C4-2B (cell line): ENCODE measurements around the gene NNT.
"Not testable (repeated sequence)": the region's sequence is repeated elsewhere in the genome, so short reads cannot be mapped to it uniquely, and the experiment has no call there.

ENCODE experiments used
- H3K27ac ChIP-seq: fragments of 450-650 bp; 2 replicates; pipeline ENCODE4 v1.5.1; 2017
- ZFX ChIP-seq: fragments of 450-650 bp; IDR thresholded peaks from 2 replicates; pipeline ENCODE4 v1.6.1; 2017
- TF ChIP-seq, protein P1 (sequence below): fragments of 450-650 bp; conservative IDR thresholded peaks from 2 replicates; pipeline ENCODE4 v1.5.1; 2017; ENCODE audit warnings: mild to moderate bottlenecking

The NNT gene

GRCh38 chr5:43687275-43687674 lies 84.3 kb downstream of the NNT start:
- TF ChIP-seq ZFX = no peak
- TF ChIP-seq, protein P1, sequence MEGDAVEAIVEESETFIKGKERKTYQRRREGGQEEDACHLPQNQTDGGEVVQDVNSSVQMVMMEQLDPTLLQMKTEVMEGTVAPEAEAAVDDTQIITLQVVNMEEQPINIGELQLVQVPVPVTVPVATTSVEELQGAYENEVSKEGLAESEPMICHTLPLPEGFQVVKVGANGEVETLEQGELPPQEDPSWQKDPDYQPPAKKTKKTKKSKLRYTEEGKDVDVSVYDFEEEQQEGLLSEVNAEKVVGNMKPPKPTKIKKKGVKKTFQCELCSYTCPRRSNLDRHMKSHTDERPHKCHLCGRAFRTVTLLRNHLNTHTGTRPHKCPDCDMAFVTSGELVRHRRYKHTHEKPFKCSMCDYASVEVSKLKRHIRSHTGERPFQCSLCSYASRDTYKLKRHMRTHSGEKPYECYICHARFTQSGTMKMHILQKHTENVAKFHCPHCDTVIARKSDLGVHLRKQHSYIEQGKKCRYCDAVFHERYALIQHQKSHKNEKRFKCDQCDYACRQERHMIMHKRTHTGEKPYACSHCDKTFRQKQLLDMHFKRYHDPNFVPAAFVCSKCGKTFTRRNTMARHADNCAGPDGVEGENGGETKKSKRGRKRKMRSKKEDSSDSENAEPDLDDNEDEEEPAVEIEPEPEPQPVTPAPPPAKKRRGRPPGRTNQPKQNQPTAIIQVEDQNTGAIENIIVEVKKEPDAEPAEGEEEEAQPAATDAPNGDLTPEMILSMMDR = no peak
- no peak overlapping the region for H3K27ac ChIP-seq

DNA sequence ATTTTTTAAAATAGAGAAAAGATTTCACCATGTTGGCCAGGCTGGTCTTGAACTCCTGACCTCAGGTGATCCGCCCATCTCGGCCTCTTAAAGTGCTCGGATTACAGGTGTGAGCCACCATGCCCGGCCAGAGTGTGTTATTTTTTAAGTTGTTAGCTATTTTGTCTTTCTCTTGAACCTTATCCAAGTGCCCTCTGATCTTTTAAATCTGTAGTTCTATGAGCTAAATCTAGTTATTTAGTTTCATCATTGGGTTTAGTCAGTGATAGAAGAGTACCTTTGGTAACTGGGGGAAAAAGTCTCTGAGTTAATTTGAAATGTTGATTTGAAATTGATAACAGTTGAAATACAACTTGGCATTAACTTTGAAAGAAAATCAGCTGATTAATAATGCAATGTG lies 88.3 kb downstream of the NNT start:
- TF ChIP-seq ZFX = no peak
- TF ChIP-seq, protein P1 = no peak
- no peak overlapping the region for H3K27ac ChIP-seq

GRCh38 chr5:43691893-43692292 lies 88.9 kb downstream of the NNT start:
- H3K27ac ChIP-seq = no peak overlapping the region
- TF ChIP-seq ZFX = no peak
- TF ChIP-seq, protein P1 = no peak

- no peak for TF ChIP-seq ZFX
- TF ChIP-seq, protein P1 = no peak
- no peak overlapping the region for H3K27ac ChIP-seq
Measured at GRCh38 chr5:43693411-43693810, 90.4 kb downstream of the NNT start.

- H3K27ac ChIP-seq = no peak overlapping the region
- TF ChIP-seq, protein P1 = no peak
- TF ChIP-seq ZFX = no peak
Measured at GRCh38 chr5:43694027-43694426, 91.0 kb downstream of the NNT start.

GRCh38 chr5:43696444-43696843 lies 93.5 kb downstream of the NNT start:
- not testable (repeated sequence) for H3K27ac ChIP-seq

GRCh38 chr5:43699910-43700309 lies 96.9 kb downstream of the NNT start:
- TF ChIP-seq ZFX = no peak
- TF ChIP-seq, protein P1 = no peak
- H3K27ac ChIP-seq = peak overlapping the region; percentile 66; the same call in 1 of the 2 replicates

DNA sequence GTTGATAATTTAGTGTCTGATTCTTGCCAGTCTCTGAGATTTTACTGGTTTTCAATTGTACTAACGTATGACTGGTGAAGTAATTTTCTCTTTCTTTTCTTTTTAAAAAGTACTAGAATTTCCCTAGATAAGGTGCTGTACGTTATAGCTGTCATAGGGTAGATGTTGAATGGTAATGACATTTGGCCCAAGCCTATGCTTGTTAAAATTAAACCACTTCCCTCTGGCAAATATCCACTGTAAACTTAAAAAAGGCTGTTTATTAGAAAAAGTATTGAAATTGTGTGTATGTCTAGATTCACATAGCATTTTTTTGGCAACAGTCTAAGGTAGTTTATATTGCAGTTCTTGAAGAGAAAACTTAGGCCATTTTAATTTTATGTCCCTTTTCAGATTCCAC lies 97.6 kb downstream of the NNT start:
- H3K27ac ChIP-seq = no peak overlapping the region
- TF ChIP-seq, protein P1 = no peak
- no peak for TF ChIP-seq ZFX
